WTC11 (cell line): ENCODE data around the gene SNRPF.

Experiments used
- CREB1 ChIP-seq: sonication (generic); formaldehyde crosslinking; IDR thresholded peaks from 2 replicates; pipeline ENCODE4 v1.8.0; 2023; ENCODE audit warnings: mild to moderate bottlenecking, missing genetic modification reagents
- ELF4 ChIP-seq: sonication (generic); formaldehyde crosslinking; IDR thresholded peaks from 2 replicates; pipeline ENCODE4 v1.8.1; 2022; ENCODE audit warnings: low read depth, mild to moderate bottlenecking, moderate library complexity, missing genetic modification reagents
- ETV6 ChIP-seq: sonication (generic); formaldehyde crosslinking; IDR thresholded peaks from 2 replicates; pipeline ENCODE4 v1.8.1; 2022; ENCODE audit warnings: mild to moderate bottlenecking, missing genetic modification reagents
- FOXJ3 ChIP-seq: sonication (generic); formaldehyde crosslinking; IDR thresholded peaks from 2 replicates; pipeline ENCODE4 v1.9.0; 2021; ENCODE audit warnings: missing genetic modification reagents, mild to moderate bottlenecking, borderline replicate concordance
- NFYB ChIP-seq: sonication (generic); formaldehyde crosslinking; conservative IDR thresholded peaks from 2 replicates; pipeline ENCODE4 v1.8.0; 2022; ENCODE audit warnings: low read depth, missing genetic modification reagents
- NR2C2 ChIP-seq: sonication (generic); formaldehyde crosslinking; IDR thresholded peaks from 2 replicates; pipeline ENCODE4 v1.8.0; 2022; ENCODE audit warnings: mild to moderate bottlenecking, missing genetic modification reagents
- OVOL2 ChIP-seq: fragments of 250-450 bp; sonication (Bioruptor Pico); IDR thresholded peaks from 2 replicates; pipeline ENCODE4 v1.9.0; 2021; ENCODE audit warnings: mild to moderate bottlenecking, borderline replicate concordance
- SP1 ChIP-seq: sonication (generic); formaldehyde crosslinking; conservative IDR thresholded peaks from 2 replicates; pipeline ENCODE4 v1.8.1; 2022; ENCODE audit warnings: missing genetic modification reagents
- TEAD4 ChIP-seq: sonication (generic); formaldehyde crosslinking; IDR thresholded peaks from 2 replicates; pipeline ENCODE4 v1.8.0; 2022; ENCODE audit warnings: mild to moderate bottlenecking, missing genetic modification reagents
- TF ChIP-seq, protein P1 (sequence below): sonication (generic); formaldehyde crosslinking; IDR thresholded peaks from 2 replicates; pipeline ENCODE4 v1.8.0; 2023; ENCODE audit warnings: mild to moderate bottlenecking, missing genetic modification reagents
- TF ChIP-seq, protein P2 (sequence below): fragments of 200-600 bp; IDR thresholded peaks from 2 replicates; pipeline ENCODE4 v1.8.0; 2022; ENCODE audit warnings: antibody characterized with exemption
- TF ChIP-seq, protein P3 (sequence below): sonication (generic); formaldehyde crosslinking; IDR thresholded peaks from 2 replicates; pipeline ENCODE4 v1.8.0; 2022; ENCODE audit warnings: mild to moderate bottlenecking, missing genetic modification reagents
- TF ChIP-seq, protein P4 (sequence below): sonication (generic); formaldehyde crosslinking; conservative IDR thresholded peaks from 2 replicates; pipeline ENCODE4 v1.8.1; 2022; ENCODE audit warnings: mild to moderate bottlenecking, missing genetic modification reagents
- TF ChIP-seq, protein P5 (sequence below): sonication (generic); formaldehyde crosslinking; IDR thresholded peaks from 2 replicates; pipeline ENCODE4 v1.8.0; 2023; ENCODE audit warnings: missing genetic modification reagents, mild to moderate bottlenecking, borderline replicate concordance

DNA sequence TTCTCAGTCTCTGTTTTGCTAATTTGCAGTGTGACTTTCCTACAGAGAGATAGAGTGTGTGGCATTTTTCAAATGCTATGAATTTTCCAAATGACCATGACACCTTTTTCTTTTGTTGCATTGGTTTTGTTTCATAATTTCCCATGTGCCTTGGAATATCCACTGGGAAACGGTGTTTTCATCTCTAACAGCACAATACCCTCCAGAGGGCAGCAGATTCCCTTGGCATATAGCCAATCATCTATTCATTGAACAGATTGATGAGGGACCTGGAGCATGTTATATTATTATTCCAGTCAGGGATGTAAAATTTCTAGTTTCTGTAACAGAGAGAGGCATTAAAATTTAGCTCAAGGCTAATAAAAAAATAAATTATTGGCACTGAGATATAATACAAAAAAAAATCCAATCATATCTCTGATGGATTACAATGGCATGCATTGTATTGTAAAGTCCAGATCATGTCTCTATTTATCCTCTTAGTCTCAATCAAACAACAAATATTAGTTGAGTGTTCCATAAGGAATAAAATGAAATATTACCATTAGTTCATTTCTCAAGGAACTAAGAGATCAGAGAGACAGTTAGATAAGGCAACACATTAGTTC is 38.6 kb upstream of the SNRPF start:
- TF ChIP-seq, protein P1, sequence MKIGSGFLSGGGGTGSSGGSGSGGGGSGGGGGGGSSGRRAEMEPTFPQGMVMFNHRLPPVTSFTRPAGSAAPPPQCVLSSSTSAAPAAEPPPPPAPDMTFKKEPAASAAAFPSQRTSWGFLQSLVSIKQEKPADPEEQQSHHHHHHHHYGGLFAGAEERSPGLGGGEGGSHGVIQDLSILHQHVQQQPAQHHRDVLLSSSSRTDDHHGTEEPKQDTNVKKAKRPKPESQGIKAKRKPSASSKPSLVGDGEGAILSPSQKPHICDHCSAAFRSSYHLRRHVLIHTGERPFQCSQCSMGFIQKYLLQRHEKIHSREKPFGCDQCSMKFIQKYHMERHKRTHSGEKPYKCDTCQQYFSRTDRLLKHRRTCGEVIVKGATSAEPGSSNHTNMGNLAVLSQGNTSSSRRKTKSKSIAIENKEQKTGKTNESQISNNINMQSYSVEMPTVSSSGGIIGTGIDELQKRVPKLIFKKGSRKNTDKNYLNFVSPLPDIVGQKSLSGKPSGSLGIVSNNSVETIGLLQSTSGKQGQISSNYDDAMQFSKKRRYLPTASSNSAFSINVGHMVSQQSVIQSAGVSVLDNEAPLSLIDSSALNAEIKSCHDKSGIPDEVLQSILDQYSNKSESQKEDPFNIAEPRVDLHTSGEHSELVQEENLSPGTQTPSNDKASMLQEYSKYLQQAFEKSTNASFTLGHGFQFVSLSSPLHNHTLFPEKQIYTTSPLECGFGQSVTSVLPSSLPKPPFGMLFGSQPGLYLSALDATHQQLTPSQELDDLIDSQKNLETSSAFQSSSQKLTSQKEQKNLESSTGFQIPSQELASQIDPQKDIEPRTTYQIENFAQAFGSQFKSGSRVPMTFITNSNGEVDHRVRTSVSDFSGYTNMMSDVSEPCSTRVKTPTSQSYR (CRISPR knock-in tag): no peak
- TF ChIP-seq, protein P2, sequence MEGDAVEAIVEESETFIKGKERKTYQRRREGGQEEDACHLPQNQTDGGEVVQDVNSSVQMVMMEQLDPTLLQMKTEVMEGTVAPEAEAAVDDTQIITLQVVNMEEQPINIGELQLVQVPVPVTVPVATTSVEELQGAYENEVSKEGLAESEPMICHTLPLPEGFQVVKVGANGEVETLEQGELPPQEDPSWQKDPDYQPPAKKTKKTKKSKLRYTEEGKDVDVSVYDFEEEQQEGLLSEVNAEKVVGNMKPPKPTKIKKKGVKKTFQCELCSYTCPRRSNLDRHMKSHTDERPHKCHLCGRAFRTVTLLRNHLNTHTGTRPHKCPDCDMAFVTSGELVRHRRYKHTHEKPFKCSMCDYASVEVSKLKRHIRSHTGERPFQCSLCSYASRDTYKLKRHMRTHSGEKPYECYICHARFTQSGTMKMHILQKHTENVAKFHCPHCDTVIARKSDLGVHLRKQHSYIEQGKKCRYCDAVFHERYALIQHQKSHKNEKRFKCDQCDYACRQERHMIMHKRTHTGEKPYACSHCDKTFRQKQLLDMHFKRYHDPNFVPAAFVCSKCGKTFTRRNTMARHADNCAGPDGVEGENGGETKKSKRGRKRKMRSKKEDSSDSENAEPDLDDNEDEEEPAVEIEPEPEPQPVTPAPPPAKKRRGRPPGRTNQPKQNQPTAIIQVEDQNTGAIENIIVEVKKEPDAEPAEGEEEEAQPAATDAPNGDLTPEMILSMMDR: no peak; the same call in 1 of the 2 replicates
- no peak for TF ChIP-seq NFYB (CRISPR knock-in tag)
- TF ChIP-seq CREB1: no peak
- TF ChIP-seq FOXJ3: no peak
- no peak for TF ChIP-seq TEAD4 (CRISPR knock-in tag)
- no peak for TF ChIP-seq NR2C2 (CRISPR knock-in tag)
- no peak for TF ChIP-seq ELF4 (CRISPR knock-in tag)
- TF ChIP-seq OVOL2 (CRISPR knock-in tag): no peak
- TF ChIP-seq, protein P3, sequence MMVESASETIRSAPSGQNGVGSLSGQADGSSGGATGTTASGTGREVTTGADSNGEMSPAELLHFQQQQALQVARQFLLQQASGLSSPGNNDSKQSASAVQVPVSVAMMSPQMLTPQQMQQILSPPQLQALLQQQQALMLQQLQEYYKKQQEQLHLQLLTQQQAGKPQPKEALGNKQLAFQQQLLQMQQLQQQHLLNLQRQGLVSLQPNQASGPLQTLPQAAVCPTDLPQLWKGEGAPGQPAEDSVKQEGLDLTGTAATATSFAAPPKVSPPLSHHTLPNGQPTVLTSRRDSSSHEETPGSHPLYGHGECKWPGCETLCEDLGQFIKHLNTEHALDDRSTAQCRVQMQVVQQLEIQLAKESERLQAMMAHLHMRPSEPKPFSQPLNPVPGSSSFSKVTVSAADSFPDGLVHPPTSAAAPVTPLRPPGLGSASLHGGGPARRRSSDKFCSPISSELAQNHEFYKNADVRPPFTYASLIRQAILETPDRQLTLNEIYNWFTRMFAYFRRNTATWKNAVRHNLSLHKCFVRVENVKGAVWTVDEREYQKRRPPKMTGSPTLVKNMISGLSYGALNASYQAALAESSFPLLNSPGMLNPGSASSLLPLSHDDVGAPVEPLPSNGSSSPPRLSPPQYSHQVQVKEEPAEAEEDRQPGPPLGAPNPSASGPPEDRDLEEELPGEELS (CRISPR knock-in tag): no peak
- no peak for TF ChIP-seq SP1 (CRISPR knock-in tag)
- TF ChIP-seq ETV6: no peak
- TF ChIP-seq, protein P4, sequence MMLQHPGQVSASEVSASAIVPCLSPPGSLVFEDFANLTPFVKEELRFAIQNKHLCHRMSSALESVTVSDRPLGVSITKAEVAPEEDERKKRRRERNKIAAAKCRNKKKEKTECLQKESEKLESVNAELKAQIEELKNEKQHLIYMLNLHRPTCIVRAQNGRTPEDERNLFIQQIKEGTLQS (CRISPR knock-in tag): no peak
- TF ChIP-seq, protein P5, sequence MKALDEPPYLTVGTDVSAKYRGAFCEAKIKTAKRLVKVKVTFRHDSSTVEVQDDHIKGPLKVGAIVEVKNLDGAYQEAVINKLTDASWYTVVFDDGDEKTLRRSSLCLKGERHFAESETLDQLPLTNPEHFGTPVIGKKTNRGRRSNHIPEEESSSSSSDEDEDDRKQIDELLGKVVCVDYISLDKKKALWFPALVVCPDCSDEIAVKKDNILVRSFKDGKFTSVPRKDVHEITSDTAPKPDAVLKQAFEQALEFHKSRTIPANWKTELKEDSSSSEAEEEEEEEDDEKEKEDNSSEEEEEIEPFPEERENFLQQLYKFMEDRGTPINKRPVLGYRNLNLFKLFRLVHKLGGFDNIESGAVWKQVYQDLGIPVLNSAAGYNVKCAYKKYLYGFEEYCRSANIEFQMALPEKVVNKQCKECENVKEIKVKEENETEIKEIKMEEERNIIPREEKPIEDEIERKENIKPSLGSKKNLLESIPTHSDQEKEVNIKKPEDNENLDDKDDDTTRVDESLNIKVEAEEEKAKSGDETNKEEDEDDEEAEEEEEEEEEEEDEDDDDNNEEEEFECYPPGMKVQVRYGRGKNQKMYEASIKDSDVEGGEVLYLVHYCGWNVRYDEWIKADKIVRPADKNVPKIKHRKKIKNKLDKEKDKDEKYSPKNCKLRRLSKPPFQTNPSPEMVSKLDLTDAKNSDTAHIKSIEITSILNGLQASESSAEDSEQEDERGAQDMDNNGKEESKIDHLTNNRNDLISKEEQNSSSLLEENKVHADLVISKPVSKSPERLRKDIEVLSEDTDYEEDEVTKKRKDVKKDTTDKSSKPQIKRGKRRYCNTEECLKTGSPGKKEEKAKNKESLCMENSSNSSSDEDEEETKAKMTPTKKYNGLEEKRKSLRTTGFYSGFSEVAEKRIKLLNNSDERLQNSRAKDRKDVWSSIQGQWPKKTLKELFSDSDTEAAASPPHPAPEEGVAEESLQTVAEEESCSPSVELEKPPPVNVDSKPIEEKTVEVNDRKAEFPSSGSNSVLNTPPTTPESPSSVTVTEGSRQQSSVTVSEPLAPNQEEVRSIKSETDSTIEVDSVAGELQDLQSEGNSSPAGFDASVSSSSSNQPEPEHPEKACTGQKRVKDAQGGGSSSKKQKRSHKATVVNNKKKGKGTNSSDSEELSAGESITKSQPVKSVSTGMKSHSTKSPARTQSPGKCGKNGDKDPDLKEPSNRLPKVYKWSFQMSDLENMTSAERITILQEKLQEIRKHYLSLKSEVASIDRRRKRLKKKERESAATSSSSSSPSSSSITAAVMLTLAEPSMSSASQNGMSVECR (CRISPR knock-in tag): no peak
